ENCODE results near the gene GAPDHS. TPM values are rescaled to one million over a fixed set of nuclear protein-coding genes. Genes with fewer than 3 reads are reported as not detected.

Gene GAPDHS
- total RNA-seq, 1 donor from 2014 or later: not detected

- Mint-ChIP-seq H3K27ac (ENCODE audit: unreplicated experiment) (peak overlapping the region; percentile 79), H3K36me3 (ENCODE audit: unreplicated experiment) (no peaks in the 10 kb centered on the region), H3K9me3 (ENCODE audit: unreplicated experiment) (peaks cover 2% of the 10 kb centered on the region), H3K27me3 (ENCODE audit: unreplicated experiment) (peaks cover 11% of the 10 kb centered on the region), H3K4me3 (ENCODE audit: unreplicated experiment) (peak overlapping the region; percentile 7), H3K4me1 (ENCODE audit: low read depth, unreplicated experiment) (no peaks in the 10 kb centered on the region)
- DNase-seq: no peak
- no peak for TF ChIP-seq CTCF (IDR thresholded peaks at IDR 0.05; ENCODE audit: partially characterized antibody, unreplicated experiment)
Measured at GRCh38 chr19:35556025-35556590, 22.9 kb downstream of the GAPDHS start.

- H3K27ac Mint-ChIP-seq (ENCODE audit: unreplicated experiment): peak overlapping the region; percentile 64
- no peak for DNase-seq
- peak overlapping the region; percentile 82 for H3K4me3 Mint-ChIP-seq (ENCODE audit: unreplicated experiment)
- H3K4me1 Mint-ChIP-seq (ENCODE audit: low read depth, unreplicated experiment): no peaks in the 10 kb centered on the region
- TF ChIP-seq CTCF (IDR thresholded peaks at IDR 0.05; ENCODE audit: partially characterized antibody, unreplicated experiment): no peak
- peaks cover 2% of the 10 kb centered on the region for H3K9me3 Mint-ChIP-seq (ENCODE audit: unreplicated experiment)
- peaks cover 16% of the 10 kb centered on the region for H3K27me3 Mint-ChIP-seq (ENCODE audit: unreplicated experiment)
- no peaks in the 10 kb centered on the region for H3K36me3 Mint-ChIP-seq (ENCODE audit: unreplicated experiment)
Measured at GRCh38 chr19:35556846-35557538, 23.7 kb downstream of the GAPDHS start.

GRCh38 chr19:35557539-35558399, 24.5 kb downstream of the GAPDHS start:
- peaks cover 16% of the 10 kb centered on the region for H3K27me3 Mint-ChIP-seq (ENCODE audit: unreplicated experiment)

GRCh38 chr19:35558400-35559280, 25.4 kb downstream of the GAPDHS start:
- peaks cover 16% of the 10 kb centered on the region for H3K27me3 Mint-ChIP-seq (ENCODE audit: unreplicated experiment)
- peaks cover 2% of the 10 kb centered on the region for H3K9me3 Mint-ChIP-seq (ENCODE audit: unreplicated experiment)
- no peak overlapping the region for H3K4me3 Mint-ChIP-seq (ENCODE audit: unreplicated experiment)

More at GRCh38 chr19:35557539-35558399, 24.5 kb downstream of the GAPDHS start:
- Mint-ChIP-seq H3K4me3 (ENCODE audit: unreplicated experiment) (peak overlapping the region; percentile 91), H3K4me1 (ENCODE audit: low read depth, unreplicated experiment) (no peaks in the 10 kb centered on the region), H3K36me3 (ENCODE audit: unreplicated experiment) (no peaks in the 10 kb centered on the region), H3K9me3 (ENCODE audit: unreplicated experiment) (peaks cover 2% of the 10 kb centered on the region), H3K27ac (ENCODE audit: unreplicated experiment) (peak overlapping the region; percentile 64)
- no peak for TF ChIP-seq CTCF (IDR thresholded peaks at IDR 0.05; ENCODE audit: partially characterized antibody, unreplicated experiment)
- DNase-seq: peak; percentile 94

More at GRCh38 chr19:35558400-35559280, 25.4 kb downstream of the GAPDHS start:
- TF ChIP-seq CTCF (IDR thresholded peaks at IDR 0.05; ENCODE audit: partially characterized antibody, unreplicated experiment): no peak
- H3K4me1 Mint-ChIP-seq (ENCODE audit: low read depth, unreplicated experiment): no peaks in the 10 kb centered on the region
- no peak for DNase-seq
- H3K27ac Mint-ChIP-seq (ENCODE audit: unreplicated experiment): no peak overlapping the region
- no peaks in the 10 kb centered on the region for H3K36me3 Mint-ChIP-seq (ENCODE audit: unreplicated experiment)
